Neural progenitor cell (in vitro differentiated cells): ENCODE measurements around the gene ATXN1. TPM values are rescaled to one million over a fixed set of nuclear protein-coding genes. Genes with fewer than 3 reads are reported as not detected.

Source experiments
- DNase-seq: peaks from one replicate; pipeline ENCODE4 v3.0.0-alpha.2; 2016; ENCODE audit warnings: low spot score
- H2AFZ ChIP-seq: fragments of 200-600 bp; sonication (generic); replicated peaks from 2 replicates; pipeline ENCODE4 v1.6.1; 2016; ENCODE audit warnings: antibody characterized with exemption
- H3F3A ChIP-seq: fragments of 200-600 bp; sonication (generic); 2 replicates; pipeline ENCODE4 v1.6.1; 2016; ENCODE audit warnings: antibody characterized with exemption, low read depth
- H3K27ac ChIP-seq: fragments of 200-600 bp; sonication (generic); 2 replicates; pipeline ENCODE4 v1.5.1; 2016; ENCODE audit warnings: mild to moderate bottlenecking
- H3K27me3 ChIP-seq: fragments of 200-600 bp; sonication (generic); 2 replicates; pipeline ENCODE4 v1.6.1; 2016; ENCODE audit warnings: mild to moderate bottlenecking, moderate library complexity
- H3K36me3 ChIP-seq: fragments of 200-600 bp; sonication (generic); 2 replicates; pipeline ENCODE4 v1.5.1; 2016
- H3K4me1 ChIP-seq: fragments of 200-600 bp; sonication (generic); 2 replicates; pipeline ENCODE4 v1.6.1; 2016; ENCODE audit warnings: mixed run types
- H3K4me2 ChIP-seq: fragments of 200-600 bp; sonication (generic); 2 replicates; pipeline ENCODE4 v1.6.1; 2016
- H3K4me3 ChIP-seq: fragments of 200-600 bp; sonication (generic); 2 replicates; pipeline ENCODE4 v1.5.1; 2016
- H3K79me2 ChIP-seq: fragments of 200-600 bp; sonication (generic); 2 replicates; pipeline ENCODE4 v1.6.1; 2016; ENCODE audit warnings: low read depth
- H3K9ac ChIP-seq: fragments of 200-600 bp; sonication (generic); 2 replicates; pipeline ENCODE4 v1.6.1; 2016
- H3K9me3 ChIP-seq: fragments of 200-600 bp; sonication (generic); 2 replicates; pipeline ENCODE4 v1.5.1; 2016; ENCODE audit warnings: low read depth
- H4K20me1 ChIP-seq: fragments of 200-600 bp; sonication (generic); 2 replicates; pipeline ENCODE4 v1.6.1; 2016; ENCODE audit warnings: low read depth
- H3K27ac Mint-ChIP-seq: 3 replicates; pipeline ENCODE4 v1.8.0; 2021; ENCODE audit warnings: mixed read lengths
- H3K27me3 Mint-ChIP-seq: 2 replicates; pipeline ENCODE4 v1.8.0; 2022; ENCODE audit warnings: low read depth, mild to moderate bottlenecking, inconsistent platforms, moderate library complexity, mixed read lengths; ENCODE audit not compliant: insufficient read depth
- H3K36me3 Mint-ChIP-seq: 3 replicates; pipeline ENCODE4 v1.8.0; 2021; ENCODE audit warnings: mixed read lengths
- H3K4me1 Mint-ChIP-seq: 3 replicates; pipeline ENCODE4 v1.8.0; 2021; ENCODE audit warnings: mixed read lengths
- H3K4me3 Mint-ChIP-seq: 3 replicates; pipeline ENCODE4 v1.8.0; 2021; ENCODE audit warnings: mild to moderate bottlenecking, moderate library complexity, mixed read lengths
- H3K9me3 Mint-ChIP-seq: 3 replicates; pipeline ENCODE4 v1.8.0; 2020; ENCODE audit warnings: mixed read lengths
- EZH2 ChIP-seq: fragments of 200-600 bp; sonication (generic); IDR thresholded peaks from 2 replicates; pipeline ENCODE4 v1.6.1; 2017; ENCODE audit warnings: antibody characterized with exemption, mild to moderate bottlenecking, moderate library complexity
- EZH2phosphoT487 ChIP-seq: fragments of 200-600 bp; sonication (generic); IDR thresholded peaks from 2 replicates; pipeline ENCODE4 v1.6.1; 2017; ENCODE audit warnings: antibody characterized with exemption
- total RNA-seq: library from RNA; depleted of rRNA; stranded (reverse); fragments of >200 nt; gene quantifications from 2 replicates; pipeline ENCODE4 v1.2.3, GENCODE V29; 2015; ENCODE audit warnings: low replicate concordance
- TF ChIP-seq, protein P1 (sequence below): fragments of 200-600 bp; sonication (generic); IDR thresholded peaks from 2 replicates; pipeline ENCODE4 v1.5.1; 2017; ENCODE audit warnings: antibody characterized with exemption, mild to moderate bottlenecking

The ATXN1 gene
- total RNA-seq, 1 donor from 2014 or later = 3.6 TPM

DNA sequence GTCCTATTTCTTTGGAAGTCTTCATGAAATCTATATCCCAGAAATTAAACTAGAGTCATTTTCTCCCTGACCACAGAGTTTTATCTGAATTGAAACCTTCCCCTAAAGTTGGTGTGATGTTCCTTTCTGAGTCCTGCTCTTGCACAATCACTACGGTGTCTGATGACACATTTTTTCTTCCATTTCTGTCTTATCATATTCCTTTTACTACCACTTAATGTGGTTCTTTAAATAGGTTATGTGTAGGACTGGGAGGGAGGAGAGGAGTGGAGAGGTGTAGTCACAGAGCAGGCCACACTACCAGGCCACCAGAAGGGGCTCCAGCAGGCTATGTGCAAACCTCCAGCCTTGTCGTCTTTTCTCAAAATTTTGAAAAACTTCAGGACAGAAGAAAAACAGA is 39.7 kb upstream of the ATXN1 start:
- H3K27ac Mint-ChIP-seq = no peak overlapping the region
- Histone ChIP-seq H3K27ac (no peak overlapping the region), H3F3A (no peaks in the 10 kb centered on the region)

DNA sequence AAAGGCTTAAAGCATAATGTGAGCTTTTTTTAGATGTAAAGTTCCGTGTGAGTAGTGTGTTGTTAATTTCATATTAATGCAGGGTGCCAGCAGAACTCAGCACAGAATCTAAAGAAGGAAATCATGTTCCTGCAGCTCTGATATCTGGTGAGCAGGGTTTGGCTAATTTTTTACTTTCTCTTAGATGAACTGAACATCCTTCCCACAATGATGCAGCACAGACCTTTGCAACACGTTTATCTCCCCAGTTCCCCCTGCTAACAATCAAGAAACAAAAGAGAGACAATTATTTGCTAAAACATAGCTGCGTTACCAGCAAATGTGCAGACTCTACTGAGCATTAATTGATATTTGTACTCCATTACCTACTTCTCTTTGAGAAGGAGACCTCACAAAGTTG is 39.1 kb upstream of the ATXN1 start:
- no peak overlapping the region for H3K4me2 ChIP-seq

More for the DNA sequence above, 39.7 kb upstream of the ATXN1 start:
- no peak overlapping the region for H2AFZ ChIP-seq
- no peaks in the 10 kb centered on the region for H4K20me1 ChIP-seq
- no peak overlapping the region for H3K9ac ChIP-seq
- H3K36me3 Mint-ChIP-seq = no peaks in the 10 kb centered on the region
- H3K4me1 Mint-ChIP-seq = peaks cover 35% of the 10 kb centered on the region
- H3K27me3 ChIP-seq = peaks cover 19% of the 10 kb centered on the region
- peaks cover 12% of the 10 kb centered on the region for H3K4me1 ChIP-seq
- no peak overlapping the region for H3K4me3 Mint-ChIP-seq
- DNase-seq = no peak
- no peak overlapping the region for H3K4me2 ChIP-seq
- H3K4me3 ChIP-seq = no peak overlapping the region
- H3K36me3 ChIP-seq = no peaks in the 10 kb centered on the region
- no peaks in the 10 kb centered on the region for H3K9me3 ChIP-seq
- peaks cover 4% of the 10 kb centered on the region for H3K27me3 Mint-ChIP-seq
- no peaks in the 10 kb centered on the region for H3K9me3 Mint-ChIP-seq
- no peaks in the 10 kb centered on the region for H3K79me2 ChIP-seq
- no peak for TF ChIP-seq EZH2
- TF ChIP-seq EZH2phosphoT487 = no peak
- TF ChIP-seq, protein P1, sequence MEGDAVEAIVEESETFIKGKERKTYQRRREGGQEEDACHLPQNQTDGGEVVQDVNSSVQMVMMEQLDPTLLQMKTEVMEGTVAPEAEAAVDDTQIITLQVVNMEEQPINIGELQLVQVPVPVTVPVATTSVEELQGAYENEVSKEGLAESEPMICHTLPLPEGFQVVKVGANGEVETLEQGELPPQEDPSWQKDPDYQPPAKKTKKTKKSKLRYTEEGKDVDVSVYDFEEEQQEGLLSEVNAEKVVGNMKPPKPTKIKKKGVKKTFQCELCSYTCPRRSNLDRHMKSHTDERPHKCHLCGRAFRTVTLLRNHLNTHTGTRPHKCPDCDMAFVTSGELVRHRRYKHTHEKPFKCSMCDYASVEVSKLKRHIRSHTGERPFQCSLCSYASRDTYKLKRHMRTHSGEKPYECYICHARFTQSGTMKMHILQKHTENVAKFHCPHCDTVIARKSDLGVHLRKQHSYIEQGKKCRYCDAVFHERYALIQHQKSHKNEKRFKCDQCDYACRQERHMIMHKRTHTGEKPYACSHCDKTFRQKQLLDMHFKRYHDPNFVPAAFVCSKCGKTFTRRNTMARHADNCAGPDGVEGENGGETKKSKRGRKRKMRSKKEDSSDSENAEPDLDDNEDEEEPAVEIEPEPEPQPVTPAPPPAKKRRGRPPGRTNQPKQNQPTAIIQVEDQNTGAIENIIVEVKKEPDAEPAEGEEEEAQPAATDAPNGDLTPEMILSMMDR = no peak

DNA sequence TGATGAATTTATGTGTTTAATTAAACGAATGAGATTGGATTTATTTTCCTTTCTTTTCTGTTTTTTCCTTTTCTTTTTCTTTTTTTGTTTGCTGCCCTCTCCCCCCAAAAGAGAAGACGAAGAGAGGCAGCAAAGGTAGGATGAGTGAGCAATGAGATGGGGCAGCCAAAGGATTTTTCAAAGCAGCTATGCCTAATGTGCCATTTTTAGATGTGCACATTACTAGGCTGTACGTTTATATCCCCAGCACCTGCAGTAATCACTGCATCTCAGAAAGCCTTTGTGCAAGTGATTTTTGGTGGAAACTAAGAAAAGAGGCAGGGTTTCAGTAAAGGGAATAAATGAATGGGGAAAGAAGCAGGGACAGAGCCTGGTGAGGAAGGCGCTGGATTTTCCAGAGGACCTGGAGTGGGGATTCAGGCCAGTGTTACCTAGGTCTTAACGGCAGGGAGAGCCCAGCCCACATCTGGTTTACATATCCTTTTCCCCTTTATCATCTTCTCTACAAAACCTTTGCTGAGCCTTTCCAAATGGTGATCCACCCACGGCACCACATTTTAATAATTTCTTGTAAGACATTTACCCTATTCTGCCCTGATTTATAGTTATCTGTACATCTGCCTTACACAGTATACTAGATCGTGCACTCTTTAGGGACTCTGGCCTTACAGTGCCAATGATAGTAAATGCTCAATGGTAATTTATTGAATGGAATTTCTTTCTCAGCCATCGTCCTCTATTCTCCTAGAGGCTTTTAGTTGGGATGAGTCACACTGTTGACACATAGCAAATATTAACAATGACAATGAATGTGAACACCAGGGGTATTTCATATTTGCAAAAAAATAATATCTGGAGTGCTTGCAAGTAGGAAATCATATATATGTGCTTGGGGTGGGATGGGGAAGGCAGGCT is 38.3 kb upstream of the ATXN1 start:
- no peak overlapping the region for H3K27ac Mint-ChIP-seq
- DNase-seq = no peak
- no peak overlapping the region for H3K9ac ChIP-seq
- no peak overlapping the region for H3K4me2 ChIP-seq
- H3K79me2 ChIP-seq = no peaks in the 10 kb centered on the region
- H3K36me3 ChIP-seq = no peaks in the 10 kb centered on the region
- no peaks in the 10 kb centered on the region for H3K9me3 Mint-ChIP-seq
- peaks cover 21% of the 10 kb centered on the region for H3K4me1 Mint-ChIP-seq
- H3K27me3 ChIP-seq = peaks cover 19% of the 10 kb centered on the region
- peaks cover 12% of the 10 kb centered on the region for H3K4me1 ChIP-seq
- H3K4me3 Mint-ChIP-seq = no peak overlapping the region
- H4K20me1 ChIP-seq = no peaks in the 10 kb centered on the region
- no peak overlapping the region for H3K4me3 ChIP-seq
- H3K27ac ChIP-seq = no peak overlapping the region
- peaks cover 4% of the 10 kb centered on the region for H3K27me3 Mint-ChIP-seq
- H3K36me3 Mint-ChIP-seq = no peaks in the 10 kb centered on the region
- H3F3A ChIP-seq = no peaks in the 10 kb centered on the region
- no peak for TF ChIP-seq EZH2phosphoT487
- TF ChIP-seq, protein P1 = no peak
- no peak for TF ChIP-seq EZH2
- H2AFZ ChIP-seq = no peak overlapping the region
- no peaks in the 10 kb centered on the region for H3K9me3 ChIP-seq

More for the DNA sequence above, 39.1 kb upstream of the ATXN1 start:
- no peak for TF ChIP-seq EZH2phosphoT487
- no peak for TF ChIP-seq EZH2
- TF ChIP-seq, protein P1 = no peak
- DNase-seq = no peak
- Histone ChIP-seq H3K79me2 (no peaks in the 10 kb centered on the region), H3K36me3 (no peaks in the 10 kb centered on the region), H3K27ac (no peak overlapping the region), H2AFZ (no peak overlapping the region), H3K4me3 (no peak overlapping the region), H3K9ac (no peak overlapping the region), H3K27me3 (peaks cover 19% of the 10 kb centered on the region), H3K9me3 (no peaks in the 10 kb centered on the region), H3K4me1 (peaks cover 12% of the 10 kb centered on the region), H4K20me1 (no peaks in the 10 kb centered on the region), H3F3A (no peaks in the 10 kb centered on the region)
- H3K4me1 Mint-ChIP-seq = peaks cover 29% of the 10 kb centered on the region
- H3K36me3 Mint-ChIP-seq = no peaks in the 10 kb centered on the region
- no peak overlapping the region for H3K27ac Mint-ChIP-seq
- H3K27me3 Mint-ChIP-seq = peaks cover 4% of the 10 kb centered on the region
- no peaks in the 10 kb centered on the region for H3K9me3 Mint-ChIP-seq
- H3K4me3 Mint-ChIP-seq = no peak overlapping the region
